Measurements from ENCODE around the gene CHERP.

CHERP gene

DNA sequence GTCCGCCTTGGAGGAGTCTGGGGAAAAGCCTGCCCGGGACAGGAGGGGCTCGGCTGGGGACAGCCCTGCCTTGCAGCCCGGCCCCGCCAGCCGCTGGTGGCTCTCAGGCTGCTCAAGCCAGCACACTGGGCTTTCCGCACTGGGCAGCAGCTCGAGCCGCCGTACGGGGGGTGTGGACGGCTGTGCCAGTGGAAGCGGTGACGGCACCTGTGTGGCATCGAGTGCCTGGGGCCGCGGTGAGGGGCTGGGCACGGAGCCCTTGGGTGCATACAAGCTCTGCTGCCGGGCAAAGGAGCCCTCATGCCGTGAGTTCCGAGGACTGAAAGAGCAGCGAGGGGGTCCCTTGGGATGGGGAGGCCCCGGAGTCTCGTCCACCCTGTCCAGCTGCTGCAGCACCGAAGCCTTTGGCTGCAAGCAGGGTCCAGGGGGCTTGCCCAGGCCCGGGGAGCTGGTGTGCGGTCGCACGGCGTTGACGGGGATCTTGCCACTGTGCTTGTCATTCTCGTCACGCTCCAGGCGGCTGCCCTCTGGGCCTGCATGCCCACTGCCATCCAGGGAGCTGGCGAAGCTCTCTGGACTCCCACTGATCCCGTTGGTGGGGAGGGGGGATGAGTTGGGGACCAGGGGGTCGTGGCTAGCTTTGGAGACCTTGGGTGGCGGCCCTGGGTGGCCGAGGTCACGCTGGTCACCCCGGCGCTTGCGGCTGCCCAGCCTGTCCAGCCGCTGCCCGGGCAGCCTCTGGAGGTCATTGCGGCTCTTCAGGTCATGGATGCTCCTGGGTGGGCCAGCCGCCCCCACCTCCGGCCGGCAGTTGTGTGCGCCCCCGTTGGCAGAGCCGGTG lies 34.7 kb upstream of the CHERP start:
- TF ChIP-seq CTCF (IDR thresholded peaks at IDR 0.05; ENCODE audit: control extremely low read depth, extremely low read depth, low read depth, missing control alignments) = no peak
- no peak for DNase-seq (ENCODE audit: extremely low spot score)
- ChIA-PET CTCF (interaction anchor here (1.1 to 2.4 kb wide), 3 partner anchors 8 to 135 kb away, joined by 3 to 8 read pairs (median 5); no protein-coding TSS in a partner anchor), POLR2A (interaction anchor here (0.5 to 1.3 kb wide), 4 partner anchors 11 to 1700 kb away, joined by 3 read pairs; no protein-coding TSS in a partner anchor)

DNA sequence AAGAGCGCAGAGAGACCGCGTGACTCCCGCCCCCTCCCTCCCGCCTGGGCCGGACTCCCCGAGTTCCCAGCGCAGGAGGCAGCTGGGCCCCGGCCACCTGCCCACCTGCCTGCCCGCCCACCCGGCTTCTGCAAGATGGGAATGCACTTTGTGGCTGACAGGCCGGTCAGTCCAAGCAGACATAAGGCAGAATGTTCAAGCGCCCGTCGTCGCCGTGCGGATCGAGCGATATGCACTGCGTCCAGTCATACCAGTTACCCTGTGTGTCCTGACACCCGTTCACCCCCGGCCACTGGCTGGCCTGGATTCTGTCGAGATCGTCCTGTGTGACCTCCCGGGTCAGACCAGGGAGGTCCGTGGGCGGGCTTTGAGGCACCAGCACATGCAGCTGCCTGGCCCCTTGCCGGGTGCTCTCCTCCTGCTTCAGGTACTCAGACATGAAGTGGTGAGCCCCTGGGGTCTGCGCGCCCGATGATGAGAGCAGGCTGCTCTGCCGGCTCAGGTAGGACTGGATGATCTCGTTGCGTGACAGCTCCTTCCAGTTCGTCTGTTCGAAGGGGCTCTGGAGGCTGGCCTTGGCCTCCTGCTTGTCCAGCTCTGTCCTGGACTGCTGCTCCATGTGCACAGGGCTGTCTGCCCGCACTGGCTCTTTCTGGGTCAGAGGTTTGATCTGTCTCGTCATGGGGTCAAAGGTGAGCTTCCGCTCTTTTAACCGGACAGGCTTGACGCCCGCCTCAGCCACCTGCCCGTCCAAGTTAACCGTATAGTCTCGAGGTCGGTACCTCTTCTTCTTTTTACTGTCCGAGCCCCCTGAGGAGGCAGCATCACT lies 33.8 kb upstream of the CHERP start:
- TF ChIP-seq CTCF (IDR thresholded peaks at IDR 0.05; ENCODE audit: control extremely low read depth, extremely low read depth, low read depth, missing control alignments) = no peak
- no peak for DNase-seq (ENCODE audit: extremely low spot score)
- ChIA-PET POLR2A (interaction anchor here (1.0 to 1.3 kb wide), 2 partner anchors 8 to 11 kb away, joined by 3 read pairs; no protein-coding TSS in a partner anchor), CTCF (interaction anchor here (1.2 to 2.4 kb wide), 3 partner anchors 9 to 36 kb away, joined by 3 to 8 read pairs (median 5); no protein-coding TSS in a partner anchor)

GRCh38 chr19:16575282-16575681 lies 33.0 kb upstream of the CHERP start:
- CTCF ChIA-PET = interaction anchor here (1.2 to 1.8 kb wide), 2 partner anchors 10 to 37 kb away, joined by 3 to 5 read pairs; no protein-coding TSS in a partner anchor

DNA sequence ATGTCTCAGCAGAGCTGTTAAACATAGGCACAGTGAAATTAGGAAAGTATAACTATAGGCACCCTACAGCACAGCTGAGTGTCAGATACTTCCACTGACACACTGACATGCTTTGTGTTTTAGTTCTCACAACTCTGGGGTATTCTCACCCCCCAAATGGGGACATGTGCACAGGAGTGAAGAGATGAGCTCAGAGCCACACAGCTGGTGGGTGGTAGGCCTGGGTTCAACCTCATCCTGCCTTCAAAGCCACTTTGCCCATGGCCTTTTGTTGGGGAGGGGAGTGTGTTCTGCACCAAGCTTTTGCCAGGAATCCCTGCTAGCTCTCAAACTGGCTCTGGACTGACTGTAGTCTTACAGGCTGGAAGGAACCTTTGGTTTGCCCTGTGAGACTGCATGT lies 31.7 kb upstream of the CHERP start:
- CTCF ChIA-PET = interaction anchor here (1.4 to 2.1 kb wide), 4 partner anchors 11 to 21 kb away, joined by 3 to 11 read pairs (median 5); no protein-coding TSS in a partner anchor
- no peak for DNase-seq (ENCODE audit: extremely low spot score)
- POLR2A ChIA-PET = interaction anchor here (1.1 to 2.9 kb wide), 2 partner anchors 11 to 29 kb away, joined by 3 to 36 read pairs; no protein-coding TSS in a partner anchor
- TF ChIP-seq CTCF (IDR thresholded peaks at IDR 0.05; ENCODE audit: control extremely low read depth, extremely low read depth, low read depth, missing control alignments) = no peak

More at GRCh38 chr19:16575282-16575681, 33.0 kb upstream of the CHERP start:
- POLR2A ChIA-PET = interaction anchor here (1.0 kb wide), 1 partner anchor 9 kb away, joined by 3 read pairs; no protein-coding TSS in a partner anchor
- TF ChIP-seq CTCF (IDR thresholded peaks at IDR 0.05; ENCODE audit: control extremely low read depth, extremely low read depth, low read depth, missing control alignments) = no peak
- no peak for DNase-seq (ENCODE audit: extremely low spot score)

GRCh38 chr19:16573296-16573695 lies 31.1 kb upstream of the CHERP start:
- no peak for TF ChIP-seq CTCF (IDR thresholded peaks at IDR 0.05; ENCODE audit: control extremely low read depth, extremely low read depth, low read depth, missing control alignments)
- DNase-seq (ENCODE audit: extremely low spot score) = no peak
- ChIA-PET CTCF (interaction anchor here (1.2 to 2.1 kb wide), 6 partner anchors 8 to 20 kb away, joined by 3 to 11 read pairs (median 4); no protein-coding TSS in a partner anchor), POLR2A (interaction anchor here (2.9 kb wide), 1 partner anchor 12 kb away, joined by 36 read pairs; no protein-coding TSS in a partner anchor)

All from GM10248 (cell line).